Choroid plexus epithelial cell (primary cell): ENCODE measurements around the gene TACR1.

ENCODE experiments used
- DNase-seq: peaks from one replicate; pipeline ENCODE4 v3.0.0-alpha.2; 2010; ENCODE audit warnings: low read depth
- H3K4me3 ChIP-seq: 2 replicates; pipeline ENCODE4 v1.5.1; 2011; ENCODE audit warnings: low read depth, mild to moderate bottlenecking, control low read depth, low read length, moderate library complexity
- CTCF ChIP-seq: conservative IDR thresholded peaks from 2 replicates; pipeline ENCODE4 v1.5.1; 2011; ENCODE audit warnings: low read depth, mild to moderate bottlenecking, control low read depth, inconsistent platforms, low read length, moderate library complexity

The TACR1 gene

DNA sequence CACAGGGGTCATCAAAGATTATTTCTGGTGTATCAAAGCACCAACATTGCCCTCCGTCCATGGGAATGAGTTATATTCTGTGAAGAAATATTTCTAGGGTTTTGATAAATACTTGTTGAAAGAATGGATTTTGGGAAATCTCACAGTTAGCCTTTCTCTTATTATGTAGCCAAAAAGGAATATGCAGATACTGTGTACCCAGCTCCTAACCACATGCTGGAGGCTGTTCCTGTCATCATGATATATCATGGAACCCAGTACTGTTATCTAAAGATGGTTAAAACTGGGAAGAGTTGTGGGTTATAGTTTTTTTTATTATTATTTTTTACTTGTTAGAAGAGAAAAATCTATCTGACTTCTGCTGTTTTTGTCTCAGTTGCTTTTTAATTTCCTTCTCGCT is 158.1 kb downstream of the TACR1 start:
- TF ChIP-seq CTCF: no peak

GRCh38 chr2:75035444-75036353 is 163.6 kb downstream of the TACR1 start:
- no peak overlapping the region for H3K4me3 ChIP-seq
- peak; percentile 24 for DNase-seq
- no peak for TF ChIP-seq CTCF

More for the DNA sequence above, 158.1 kb downstream of the TACR1 start:
- H3K4me3 ChIP-seq: no peak overlapping the region
- no peak for DNase-seq

- TF ChIP-seq CTCF: no peak
- DNase-seq: no peak
- H3K4me3 ChIP-seq: no peak overlapping the region
Measured at GRCh38 chr2:75033516-75033915, 165.8 kb downstream of the TACR1 start.

DNA sequence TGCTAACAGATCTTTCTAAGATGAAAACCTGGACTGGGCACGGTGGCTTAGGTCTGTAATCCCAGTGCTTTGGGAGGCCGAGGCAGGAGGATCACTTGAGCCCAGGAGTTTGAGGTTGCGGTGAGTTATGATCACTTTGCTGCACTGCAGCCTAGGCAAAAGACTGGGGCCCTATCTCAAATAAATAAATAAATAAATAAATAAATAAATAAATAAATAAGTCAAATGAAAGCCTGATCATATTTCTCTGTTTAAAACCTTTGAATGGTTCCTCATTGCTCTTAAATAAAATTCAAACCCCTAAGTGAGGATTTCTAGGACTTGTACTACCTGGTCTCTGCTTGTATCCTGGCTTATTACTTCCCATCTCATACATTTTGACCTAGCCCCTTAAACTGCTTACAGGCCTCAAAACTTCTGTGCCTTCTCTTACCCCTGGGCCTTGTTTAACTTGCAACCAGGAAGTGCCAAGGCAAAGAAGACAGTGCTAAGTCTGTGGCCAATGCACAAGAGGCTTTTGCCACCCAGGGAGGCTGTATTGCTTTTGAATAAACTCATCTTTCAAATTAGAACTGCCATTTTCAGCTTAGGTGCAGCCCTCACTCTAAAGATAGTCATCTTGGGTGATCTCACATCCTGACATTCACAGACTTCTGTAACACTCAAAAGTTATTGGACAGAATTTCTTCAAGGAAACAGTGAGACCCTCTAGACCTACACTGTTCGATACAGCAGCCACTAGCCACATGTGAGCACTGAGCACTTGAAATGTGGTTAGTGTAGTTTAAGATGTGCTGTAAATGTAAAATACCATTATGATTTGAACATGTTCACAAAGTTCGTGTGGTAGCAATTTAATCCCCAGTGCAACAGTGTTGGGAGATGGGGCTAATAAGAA is 167.2 kb downstream of the TACR1 start:
- DNase-seq: no peak
- no peak overlapping the region for H3K4me3 ChIP-seq
- TF ChIP-seq CTCF: no peak

GRCh38 chr2:75031171-75031570 is 168.1 kb downstream of the TACR1 start:
- no peak overlapping the region for H3K4me3 ChIP-seq
- TF ChIP-seq CTCF: no peak
- DNase-seq: no peak

DNA sequence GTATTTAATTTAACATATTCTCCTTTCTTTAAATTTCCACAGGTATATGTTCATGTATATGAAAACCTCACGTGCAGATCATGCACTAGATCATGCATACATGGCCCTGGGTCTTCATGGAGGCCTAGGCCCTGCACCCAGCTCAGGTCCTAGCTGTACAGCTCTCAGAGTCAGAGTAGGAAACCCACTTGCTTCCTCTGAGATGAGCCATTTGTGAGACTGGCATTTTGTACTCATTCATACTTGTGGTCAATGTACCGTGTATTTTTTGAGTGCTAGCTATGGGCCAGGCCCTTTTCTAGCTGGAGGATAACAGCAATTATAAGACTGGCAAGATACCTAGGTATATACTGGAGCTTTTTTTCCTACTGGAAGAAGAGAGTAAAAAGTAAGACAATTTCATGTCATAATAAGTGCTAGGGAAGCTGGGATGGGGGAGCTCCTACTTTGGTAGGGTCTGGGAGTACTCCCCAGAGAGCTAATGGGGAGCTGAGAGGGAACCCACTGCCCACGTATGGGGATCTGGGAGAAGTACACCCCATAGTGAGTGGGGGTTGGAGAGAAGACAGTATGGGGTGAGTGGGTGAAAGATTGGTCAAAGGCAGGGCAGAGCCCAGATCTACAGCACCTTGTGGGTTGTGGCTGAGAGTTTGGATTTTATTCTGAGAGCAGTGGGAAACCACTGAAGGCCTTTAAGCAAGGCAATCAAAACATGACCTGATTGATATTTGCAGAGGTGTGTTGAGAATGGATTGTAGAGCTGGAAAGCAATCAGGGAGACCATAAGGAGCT is 168.9 kb downstream of the TACR1 start:
- H3K4me3 ChIP-seq: no peak overlapping the region
- TF ChIP-seq CTCF: no peak
- no peak for DNase-seq
